ENCODE measurements around the gene GALNT13.

GALNT13 gene

DNA sequence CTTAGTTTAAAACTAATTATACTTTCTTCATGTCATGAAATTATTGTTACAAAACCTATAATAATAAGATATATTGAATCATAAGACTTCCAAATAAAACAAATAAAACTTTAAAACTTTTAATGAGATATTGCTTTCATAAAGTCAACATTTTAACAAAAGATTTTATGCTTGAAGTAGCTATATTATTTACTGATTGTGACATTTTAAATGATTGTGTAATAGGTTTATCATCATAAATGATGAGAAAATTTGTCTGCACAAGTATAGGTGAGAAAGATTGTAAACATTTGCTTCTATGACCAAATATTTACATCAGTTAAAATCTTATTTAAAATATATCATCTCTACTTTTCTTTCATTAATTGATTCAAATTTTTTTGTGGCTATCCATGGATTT lies 5.1 kb upstream of the GALNT13 start:
- no peak overlapping the region for H3K4me3 ChIP-seq (ENCODE audit: control insufficient read depth, low read depth, low read length)
- DNase-seq (ENCODE audit: low read depth) = no peak
- TF ChIP-seq, protein P1, sequence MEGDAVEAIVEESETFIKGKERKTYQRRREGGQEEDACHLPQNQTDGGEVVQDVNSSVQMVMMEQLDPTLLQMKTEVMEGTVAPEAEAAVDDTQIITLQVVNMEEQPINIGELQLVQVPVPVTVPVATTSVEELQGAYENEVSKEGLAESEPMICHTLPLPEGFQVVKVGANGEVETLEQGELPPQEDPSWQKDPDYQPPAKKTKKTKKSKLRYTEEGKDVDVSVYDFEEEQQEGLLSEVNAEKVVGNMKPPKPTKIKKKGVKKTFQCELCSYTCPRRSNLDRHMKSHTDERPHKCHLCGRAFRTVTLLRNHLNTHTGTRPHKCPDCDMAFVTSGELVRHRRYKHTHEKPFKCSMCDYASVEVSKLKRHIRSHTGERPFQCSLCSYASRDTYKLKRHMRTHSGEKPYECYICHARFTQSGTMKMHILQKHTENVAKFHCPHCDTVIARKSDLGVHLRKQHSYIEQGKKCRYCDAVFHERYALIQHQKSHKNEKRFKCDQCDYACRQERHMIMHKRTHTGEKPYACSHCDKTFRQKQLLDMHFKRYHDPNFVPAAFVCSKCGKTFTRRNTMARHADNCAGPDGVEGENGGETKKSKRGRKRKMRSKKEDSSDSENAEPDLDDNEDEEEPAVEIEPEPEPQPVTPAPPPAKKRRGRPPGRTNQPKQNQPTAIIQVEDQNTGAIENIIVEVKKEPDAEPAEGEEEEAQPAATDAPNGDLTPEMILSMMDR (conservative IDR thresholded peaks at IDR 0.05; ENCODE audit: control insufficient read depth, insufficient read depth, low read depth, low read length) = no peak

- TF ChIP-seq, protein P1 (conservative IDR thresholded peaks at IDR 0.05; ENCODE audit: control insufficient read depth, insufficient read depth, low read depth, low read length) = peak; percentile 33
- peak; percentile 24 for DNase-seq (ENCODE audit: low read depth)
- H3K4me3 ChIP-seq (ENCODE audit: control insufficient read depth, low read depth, low read length) = no peak overlapping the region
Observed at GRCh38 chr2:153870308-153870707, 1.4 kb upstream of the GALNT13 start.

DNA sequence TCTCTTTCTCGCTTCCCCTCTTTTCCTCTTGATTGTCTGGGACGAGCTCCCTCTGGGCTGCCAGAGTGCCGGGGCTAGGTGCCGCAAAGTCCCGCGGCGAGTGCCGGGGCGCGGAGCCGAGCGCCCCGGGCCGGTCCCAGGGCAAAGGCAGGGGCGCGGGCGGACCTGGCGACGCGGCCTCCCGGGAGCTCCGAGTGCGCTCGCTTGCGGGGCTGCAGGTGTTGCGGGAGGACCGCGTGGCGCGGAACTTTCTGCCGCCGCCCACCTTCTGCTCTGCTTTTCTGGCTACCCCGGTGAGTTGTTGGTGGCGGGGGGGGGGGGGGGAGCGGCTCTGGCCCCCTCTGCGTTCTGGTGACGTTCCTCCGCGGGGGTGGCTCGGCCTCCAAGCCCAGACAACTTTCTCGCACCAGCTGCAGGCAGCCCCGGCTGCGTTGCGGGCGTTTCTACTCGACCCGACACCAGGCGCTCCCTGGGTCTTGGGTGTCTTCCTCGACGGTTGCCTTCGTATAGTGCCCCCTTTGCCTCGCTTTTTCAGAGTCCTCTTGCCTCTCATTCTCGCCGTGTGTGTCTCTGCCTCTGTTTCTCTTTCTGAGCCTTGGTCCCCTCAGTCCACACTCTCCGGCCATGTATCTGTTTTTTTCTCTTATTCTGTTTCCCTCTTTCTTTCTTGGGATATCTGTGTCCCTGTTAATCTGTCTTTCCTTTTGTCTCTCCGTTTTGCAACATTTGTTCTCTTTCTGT lies 759 bp downstream of the GALNT13 start:
- peak overlapping the region; percentile 40 for H3K4me3 ChIP-seq (ENCODE audit: control insufficient read depth, low read depth, low read length)
- peak; percentile 1 for DNase-seq (ENCODE audit: low read depth)
- TF ChIP-seq, protein P1 (conservative IDR thresholded peaks at IDR 0.05; ENCODE audit: control insufficient read depth, insufficient read depth, low read depth, low read length) = no peak

DNA sequence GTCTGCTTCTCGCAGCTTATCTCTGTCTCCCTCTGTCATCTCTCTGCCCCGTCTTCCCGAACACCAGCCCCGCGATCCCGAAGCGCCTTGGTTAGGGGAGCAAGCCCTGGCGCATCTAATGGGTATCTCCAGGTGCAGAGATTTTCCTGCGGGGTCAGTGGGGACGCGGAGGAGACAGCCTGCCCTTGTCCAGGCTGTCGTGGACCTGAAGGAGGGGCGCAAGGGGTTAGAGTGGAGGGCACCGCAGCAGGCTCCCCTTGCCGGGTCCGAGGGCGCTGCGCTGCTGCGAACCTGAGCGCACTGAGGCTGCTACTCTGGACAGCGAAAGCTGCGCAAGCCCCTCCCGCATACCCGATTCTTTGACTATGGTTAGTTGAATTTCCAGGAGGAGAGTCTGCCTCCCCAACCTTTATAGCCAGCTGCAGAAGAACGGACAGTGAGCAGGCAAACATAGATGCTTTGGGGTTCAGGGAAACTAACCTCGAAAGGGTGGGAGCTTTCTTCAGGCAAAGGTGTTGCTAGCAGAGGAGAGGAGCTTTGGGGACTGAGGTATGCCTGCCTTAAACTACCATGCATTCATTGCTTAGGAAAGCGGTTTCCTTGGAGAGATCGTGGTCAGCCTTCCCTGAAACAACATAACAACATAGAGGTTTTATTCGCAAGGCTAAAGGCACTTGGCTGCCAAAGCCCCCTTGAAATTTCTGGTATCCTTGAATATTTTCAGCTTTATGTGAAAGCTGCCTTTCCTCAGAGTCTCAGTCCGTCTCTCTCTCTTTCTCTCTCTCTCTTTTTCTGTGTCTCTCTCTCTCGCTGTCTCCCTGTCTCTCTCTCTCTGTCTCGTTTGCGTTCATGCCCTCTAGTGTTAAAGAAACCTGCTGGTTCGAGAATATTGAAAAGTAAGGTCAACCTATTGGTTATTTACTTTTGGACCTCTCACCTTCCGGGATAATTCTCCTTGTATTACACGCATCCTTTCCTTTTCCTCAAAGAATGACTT lies 1.6 kb downstream of the GALNT13 start:
- TF ChIP-seq, protein P1 (conservative IDR thresholded peaks at IDR 0.05; ENCODE audit: control insufficient read depth, insufficient read depth, low read depth, low read length) = no peak
- DNase-seq (ENCODE audit: low read depth) = peak; percentile 6
- H3K4me3 ChIP-seq (ENCODE audit: control insufficient read depth, low read depth, low read length) = peak overlapping the region; percentile 40

DNA sequence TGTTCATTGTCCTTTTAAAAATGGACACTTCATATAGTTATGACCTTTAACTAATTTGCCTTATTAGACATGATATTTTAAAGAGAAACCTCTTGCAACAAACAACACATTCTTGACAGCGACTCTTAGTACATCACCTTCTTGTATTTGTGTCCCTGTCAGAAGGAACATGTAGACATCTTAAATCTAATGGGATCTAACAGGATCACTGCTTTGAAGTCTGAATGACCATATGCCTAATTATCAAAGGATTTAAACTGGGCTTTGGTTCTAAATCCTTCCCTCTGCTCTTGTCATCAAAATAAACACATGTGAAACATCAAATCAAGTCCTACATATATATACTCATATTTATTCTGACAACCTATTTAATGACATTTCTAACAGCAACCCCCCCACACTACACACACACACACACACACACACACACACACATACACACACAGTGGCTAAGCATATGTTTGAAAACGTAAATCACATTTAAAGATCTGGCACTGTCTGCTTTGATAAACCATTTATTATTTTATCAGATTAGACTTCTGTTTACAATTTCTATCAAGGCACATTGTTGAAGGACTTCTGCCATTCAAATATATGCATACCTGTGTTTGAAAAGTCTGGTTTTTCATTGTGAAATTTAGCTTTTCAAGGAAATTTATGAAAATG lies 4.2 kb downstream of the GALNT13 start:
- TF ChIP-seq, protein P1 (conservative IDR thresholded peaks at IDR 0.05; ENCODE audit: control insufficient read depth, insufficient read depth, low read depth, low read length) = no peak
- no peak for DNase-seq (ENCODE audit: low read depth)
- no peak overlapping the region for H3K4me3 ChIP-seq (ENCODE audit: control insufficient read depth, low read depth, low read length)

DNA sequence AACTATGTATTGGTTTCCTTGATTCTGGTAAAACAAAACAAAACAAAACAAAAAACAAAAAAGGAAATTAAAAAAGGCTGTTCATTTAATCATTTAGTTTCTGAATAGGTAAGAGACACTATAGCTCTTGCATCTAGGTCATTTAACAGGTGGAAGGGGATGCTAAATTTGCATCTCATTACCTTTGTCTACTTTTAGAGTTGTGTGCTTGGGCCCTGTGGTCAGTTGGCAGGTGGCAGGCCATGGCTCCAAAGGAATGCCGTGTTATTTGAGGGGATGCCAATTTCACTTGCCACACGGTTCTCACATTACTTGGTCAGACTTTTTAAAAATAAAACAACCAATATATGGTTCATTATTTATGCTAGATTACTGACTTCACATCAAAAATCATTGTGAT lies 9.2 kb downstream of the GALNT13 start:
- no peak for DNase-seq (ENCODE audit: low read depth)
- no peak overlapping the region for H3K4me3 ChIP-seq (ENCODE audit: control insufficient read depth, low read depth, low read length)
- TF ChIP-seq, protein P1 (conservative IDR thresholded peaks at IDR 0.05; ENCODE audit: control insufficient read depth, insufficient read depth, low read depth, low read length) = no peak
